Activated naive CD4-positive, alpha-beta T cell treated with Interleukin-2 at 50 U/mL for 16 hours (primary cell): Measurements from ENCODE around the gene GAGE10.
A peak's percentile ranks its signal among the peaks of the same experiment; 100 is the strongest.

Source experiments
- DNase-seq: peaks from one replicate; pipeline ENCODE4 v3.0.0-alpha.2; 2020

Gene GAGE10

GRCh38 chrX:49303346-49303745 lies at the start of gene GAGE10:
Gene GAGE10, plus strand, starts transcription at chrX:49303646. Its CDS starts 1,214 bp downstream, at chrX:49304860.
- DNase-seq = no peak

- DNase-seq = no peak
These were observed 48.8 kb upstream of the GAGE10 start for GRCh38 chrX:49254639-49255038.

- DNase-seq = no peak
These were observed 47.0 kb upstream of the GAGE10 start for GRCh38 chrX:49256268-49256995.

GRCh38 chrX:49257074-49257790 lies 46.2 kb upstream of the GAGE10 start:
- no peak for DNase-seq

GRCh38 chrX:49257846-49258748 lies 45.3 kb upstream of the GAGE10 start:
- DNase-seq = peak; percentile 20

- no peak for DNase-seq
These were observed 44.7 kb upstream of the GAGE10 start for GRCh38 chrX:49258749-49259124.

- no peak for DNase-seq
These were observed 43.0 kb upstream of the GAGE10 start for GRCh38 chrX:49260221-49260985.

- no peak for DNase-seq
These were observed 40.8 kb upstream of the GAGE10 start for GRCh38 chrX:49262603-49263002.

GRCh38 chrX:49263631-49264030 lies 39.8 kb upstream of the GAGE10 start:
- DNase-seq = no peak

GRCh38 chrX:49264460-49264859 lies 39.0 kb upstream of the GAGE10 start, which contains the start of gene FOXP3:
Gene FOXP3, minus strand, starts transcription at chrX:49264710. Its CDS starts 6,205 bp downstream, at chrX:49258505.
- peak; percentile 19 for DNase-seq

GRCh38 chrX:49266523-49267445 lies 36.7 kb upstream of the GAGE10 start:
- no peak for DNase-seq

- no peak for DNase-seq
These were observed 34.8 kb upstream of the GAGE10 start for GRCh38 chrX:49268702-49269009.

- peak; percentile 96 for DNase-seq
These were observed 34.3 kb upstream of the GAGE10 start for GRCh38 chrX:49269010-49269766.

GRCh38 chrX:49269767-49270248 lies 33.6 kb upstream of the GAGE10 start, which contains the start of gene PPP1R3F:
Gene PPP1R3F, plus strand, starts transcription at chrX:49269793. Its CDS starts 77 bp downstream, at chrX:49269870.
- no peak for DNase-seq

GRCh38 chrX:49270249-49270921 lies 33.1 kb upstream of the GAGE10 start:
- no peak for DNase-seq

GRCh38 chrX:49271341-49271740 lies 32.1 kb upstream of the GAGE10 start:
- DNase-seq = no peak

- no peak for DNase-seq
These were observed 31.0 kb upstream of the GAGE10 start for GRCh38 chrX:49272421-49272820.

GRCh38 chrX:49273181-49273727 lies 30.2 kb upstream of the GAGE10 start:
- DNase-seq = peak; percentile 57

- no peak for DNase-seq
These were observed 27.2 kb upstream of the GAGE10 start for GRCh38 chrX:49276207-49276606.
